HEK293T (cell line): ENCODE data around the gene CDK5.

Source experiments
- BHLHE40 ChIP-seq: fragments of 450-650 bp; IDR thresholded peaks from 2 replicates; pipeline ENCODE4 v1.6.1; 2016; ENCODE audit warnings: mild to moderate bottlenecking, moderate library complexity, borderline replicate concordance
- FOXM1 ChIP-seq: fragments of 450-650 bp; IDR thresholded peaks from 2 replicates; pipeline ENCODE4 v1.6.1; 2017; ENCODE audit warnings: mild to moderate bottlenecking, borderline replicate concordance
- L3MBTL2 ChIP-seq: fragments of 450-650 bp; conservative IDR thresholded peaks from 2 replicates; pipeline ENCODE4 v1.6.1; 2016; ENCODE audit warnings: mild to moderate bottlenecking
- SP1 ChIP-seq: fragments of 450-650 bp; IDR thresholded peaks from 2 replicates; pipeline ENCODE4 v1.6.1; 2017
- TARDBP ChIP-seq: fragments of 450-650 bp; IDR thresholded peaks from 2 replicates; pipeline ENCODE4 v1.6.1; 2016
- ZNF384 ChIP-seq: fragments of 450-650 bp; IDR thresholded peaks from 2 replicates; pipeline ENCODE4 v1.6.1; 2016

- TF ChIP-seq TARDBP (no peak), FOXM1 (no peak), SP1 (no peak), ZNF384 (no peak), BHLHE40 (no peak), L3MBTL2 (no peak)
These were observed 4.6 kb downstream of the CDK5 start for GRCh38 chr7:151053096-151053495.
